ENCODE data around the gene IFT172.
"Not testable (repeated sequence)": the region's sequence is repeated elsewhere in the genome, so short reads cannot be mapped to it uniquely, and the experiment has no call there.

IFT172 gene

GRCh38 chr2:27492557-27492956 lies 3.0 kb upstream of the IFT172 start:
- no peak for DNase-seq

- peak; percentile 13 to 19 (median 17) for DNase-seq
Observed at GRCh38 chr2:27489118-27489497, 435 bp downstream of the IFT172 start.

- DNase-seq = no peak
Observed at GRCh38 chr2:27485496-27485895, 4.0 kb downstream of the IFT172 start.

GRCh38 chr2:27471961-27472360 lies 17.6 kb downstream of the IFT172 start:
- no peak for DNase-seq

- no peak for DNase-seq
Observed at GRCh38 chr2:27464443-27464842, 25.1 kb downstream of the IFT172 start.

GRCh38 chr2:27461118-27461517 lies 28.4 kb downstream of the IFT172 start:
- DNase-seq = no peak

- DNase-seq = no peak
Observed at GRCh38 chr2:27453968-27454367, 35.6 kb downstream of the IFT172 start.

GRCh38 chr2:27451095-27451494 lies 38.4 kb downstream of the IFT172 start:
- DNase-seq = no peak

GRCh38 chr2:27448381-27448780 lies 41.2 kb downstream of the IFT172 start:
- DNase-seq = peak in 2 of 4 experiments; percentile 32 to 36

GRCh38 chr2:27446057-27446456 lies 43.5 kb downstream of the IFT172 start:
- no peak for DNase-seq

- no peak for DNase-seq
Observed at GRCh38 chr2:27445615-27446014, 43.9 kb downstream of the IFT172 start.

- DNase-seq = no peak
Observed at GRCh38 chr2:27445155-27445554, 44.4 kb downstream of the IFT172 start.

- peak in 1 of 4 experiments; percentile 15 for DNase-seq
Observed at GRCh38 chr2:27442920-27443282, 46.6 kb downstream of the IFT172 start.

GRCh38 chr2:27441958-27442919 lies 47.3 kb downstream of the IFT172 start, which contains the start of gene KRTCAP3:
Gene KRTCAP3, plus strand, starts transcription at chr2:27442381. Its CDS starts 32 bp downstream, at chr2:27442413.
- DNase-seq = peak in 2 of 4 experiments; percentile 10 to 26

- DNase-seq = no peak
Observed at GRCh38 chr2:27441226-27441926, 48.2 kb downstream of the IFT172 start.

- no peak for DNase-seq
Observed at GRCh38 chr2:27435628-27436027, 53.9 kb downstream of the IFT172 start.

GRCh38 chr2:27431395-27431794 lies 58.1 kb downstream of the IFT172 start:
- DNase-seq = peak; percentile 70 to 87 (median 78)

- DNase-seq = peak; percentile 88 to 96 (median 94)
Observed at GRCh38 chr2:27428978-27429541, 60.5 kb downstream of the IFT172 start.

- peak; percentile 93 to 99 (median 96) for DNase-seq
Observed at GRCh38 chr2:27428213-27428977, 61.1 kb downstream of the IFT172 start, which contains the start of gene NRBP1. Gene NRBP1, plus strand, starts transcription at chr2:27428631. Its CDS starts 4,643 bp downstream, at chr2:27433274.

GRCh38 chr2:27427863-27428212 lies 61.7 kb downstream of the IFT172 start:
- no peak for DNase-seq

GRCh38 chr2:27425039-27425438 lies 64.5 kb downstream of the IFT172 start:
- not testable (repeated sequence) for DNase-seq

- no peak for DNase-seq
Observed at GRCh38 chr2:27422958-27423357, 66.6 kb downstream of the IFT172 start.
